Non-pigmented ciliary epithelial cell (primary cell): ENCODE measurements around the gene TNFAIP8.
"Not testable (repeated sequence)": the region's sequence is repeated elsewhere in the genome, so short reads cannot be mapped to it uniquely, and the experiment has no call there.

ENCODE experiments used
- DNase-seq: peaks from one replicate; pipeline ENCODE4 v3.0.0-alpha.2; 2010; ENCODE audit warnings: low read depth

TNFAIP8 gene

DNA sequence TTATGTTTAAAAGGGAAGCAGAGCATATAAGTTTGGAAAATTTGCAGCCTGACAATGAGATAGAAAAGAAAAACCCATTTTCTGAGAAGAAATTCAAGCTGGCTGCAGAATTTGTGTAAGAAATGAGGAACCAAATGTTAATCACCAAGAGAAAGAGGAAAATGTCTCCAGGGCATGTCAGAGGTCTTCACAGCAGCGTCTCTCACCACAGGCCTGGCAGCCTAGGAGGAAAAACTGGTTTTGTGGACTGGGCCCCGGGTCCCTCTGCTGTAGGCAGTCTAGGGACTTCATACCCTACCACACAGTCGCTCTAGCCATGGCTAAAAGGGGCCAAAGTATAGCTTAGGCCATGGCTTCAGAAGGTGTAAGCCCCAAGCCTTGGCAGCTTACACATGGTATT lies 64.3 kb downstream of the TNFAIP8 start:
- DNase-seq, result no peak

DNA sequence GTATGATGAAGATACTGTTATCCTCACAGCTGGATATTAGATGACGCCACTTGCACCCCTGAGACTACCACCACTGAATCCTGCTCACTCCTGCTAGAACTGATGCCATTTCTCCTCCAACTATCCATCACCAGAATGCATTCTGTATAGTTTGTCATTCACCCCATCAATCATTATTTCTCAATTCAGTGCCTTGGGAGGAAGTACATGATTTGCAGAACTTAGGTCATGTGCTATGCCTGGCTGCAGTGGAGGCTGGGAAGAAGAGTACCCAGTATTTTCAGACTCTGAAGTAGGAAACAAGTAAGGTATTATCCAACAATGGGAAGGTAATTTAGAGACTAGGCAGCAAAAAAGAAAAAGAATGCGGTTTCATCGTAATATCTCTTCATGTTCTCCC lies 70.2 kb downstream of the TNFAIP8 start:
- DNase-seq, result no peak

DNA sequence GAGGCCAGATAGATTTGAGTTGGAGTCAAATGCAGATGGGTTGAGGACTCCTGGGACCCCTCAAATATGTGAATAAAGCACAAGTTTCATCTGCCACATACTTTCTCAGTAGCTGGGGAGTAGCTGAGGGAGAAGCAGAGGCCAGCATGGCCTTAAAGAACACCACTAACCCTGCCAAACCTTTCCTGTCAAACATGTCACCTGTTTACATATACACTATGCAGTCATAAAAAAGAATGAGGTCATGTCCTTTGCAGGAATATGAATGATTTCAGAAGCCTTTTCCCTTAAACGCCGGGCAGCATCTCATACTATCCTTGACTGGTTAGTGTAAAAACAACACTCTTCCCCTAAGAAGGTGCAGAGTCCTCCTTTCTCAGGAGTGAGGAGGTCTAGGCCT lies 71.2 kb downstream of the TNFAIP8 start:
- no peak for DNase-seq

DNA sequence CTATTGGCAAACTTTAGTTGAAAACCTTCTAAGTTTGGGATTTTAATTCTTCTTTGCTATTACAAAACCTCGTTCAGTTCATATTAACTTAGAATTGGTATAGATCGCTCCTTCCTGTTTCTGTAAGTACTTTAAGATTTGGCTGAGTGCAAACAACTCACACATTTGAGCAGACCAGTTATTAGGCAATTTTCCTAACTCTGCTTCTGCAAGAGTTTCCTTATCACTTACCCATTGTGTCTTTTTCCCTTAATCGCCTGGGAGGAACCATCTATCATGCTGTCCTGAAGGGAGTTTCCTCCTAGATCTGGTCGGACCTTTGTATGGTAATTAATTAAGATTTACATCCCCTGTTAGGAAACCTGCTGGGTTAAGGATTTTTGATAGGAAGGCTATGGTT lies 71.8 kb downstream of the TNFAIP8 start:
- not testable (repeated sequence) for DNase-seq

DNA sequence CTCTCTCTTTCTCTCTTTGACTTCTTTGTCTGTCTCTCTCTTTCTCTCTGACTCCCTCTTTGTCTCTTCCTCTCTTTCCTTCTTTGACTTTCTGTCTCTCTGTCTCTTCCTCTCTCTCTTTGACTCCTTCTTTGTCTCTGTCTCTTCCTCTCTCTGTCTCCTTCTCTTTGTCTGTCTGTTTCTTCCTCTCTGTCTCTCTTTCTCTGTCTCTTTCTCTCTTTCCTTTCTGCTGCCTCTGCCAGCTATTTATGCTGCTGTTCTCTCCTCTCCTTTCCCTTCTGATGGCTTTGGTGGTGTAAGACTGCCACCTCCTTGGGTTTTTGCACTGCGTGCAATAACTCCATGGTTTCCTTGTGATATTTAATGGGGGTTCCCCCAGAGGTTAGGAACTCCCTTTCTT lies 72.3 kb downstream of the TNFAIP8 start:
- DNase-seq, result not testable (repeated sequence)

DNA sequence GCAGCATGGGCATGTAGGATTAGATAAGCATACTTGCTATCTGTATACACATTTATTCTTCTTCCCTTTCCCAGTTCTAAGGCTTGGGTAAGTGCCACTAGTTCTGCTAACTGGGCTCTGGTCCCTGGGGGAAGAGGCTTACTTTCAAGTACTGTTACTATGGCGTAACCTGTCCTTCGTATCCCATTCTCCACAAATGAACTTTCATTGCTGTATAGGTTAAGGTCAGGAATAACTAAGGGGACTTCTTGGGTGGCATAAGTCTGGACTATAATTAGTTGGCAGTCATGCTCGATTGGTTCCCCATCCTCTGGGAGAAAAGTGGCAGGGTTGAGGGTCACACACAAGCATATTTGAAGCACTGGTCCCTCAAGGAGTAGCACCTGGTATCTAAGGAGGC lies 72.8 kb downstream of the TNFAIP8 start:
- DNase-seq, result not testable (repeated sequence)

DNA sequence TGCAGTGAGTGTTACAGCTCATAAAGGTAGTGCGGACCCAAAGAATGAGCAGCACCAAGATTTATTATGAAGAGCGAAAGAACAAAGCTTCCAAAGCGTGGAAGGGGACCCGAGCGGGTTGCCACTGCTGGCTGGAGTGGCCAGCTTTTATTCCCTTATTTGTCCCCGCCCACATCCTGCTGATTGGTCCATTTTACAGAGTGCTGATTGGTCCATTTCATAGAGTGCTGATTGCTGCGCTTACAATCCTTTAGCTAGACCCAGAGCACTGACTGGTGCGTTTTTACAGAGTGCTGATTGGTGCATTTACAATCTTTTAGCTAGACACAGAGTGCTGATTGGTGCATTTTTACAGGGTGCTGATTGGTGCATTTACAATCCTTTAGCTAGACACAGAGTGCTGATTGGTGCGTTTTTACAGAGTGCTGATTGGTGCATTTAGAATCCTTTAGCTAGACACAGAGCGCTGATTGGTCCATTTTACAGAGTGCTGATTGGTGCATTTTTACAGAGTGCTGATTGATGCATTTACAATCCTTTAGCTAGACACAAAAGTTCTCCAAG lies 76.9 kb downstream of the TNFAIP8 start:
- not testable (repeated sequence) for DNase-seq

DNA sequence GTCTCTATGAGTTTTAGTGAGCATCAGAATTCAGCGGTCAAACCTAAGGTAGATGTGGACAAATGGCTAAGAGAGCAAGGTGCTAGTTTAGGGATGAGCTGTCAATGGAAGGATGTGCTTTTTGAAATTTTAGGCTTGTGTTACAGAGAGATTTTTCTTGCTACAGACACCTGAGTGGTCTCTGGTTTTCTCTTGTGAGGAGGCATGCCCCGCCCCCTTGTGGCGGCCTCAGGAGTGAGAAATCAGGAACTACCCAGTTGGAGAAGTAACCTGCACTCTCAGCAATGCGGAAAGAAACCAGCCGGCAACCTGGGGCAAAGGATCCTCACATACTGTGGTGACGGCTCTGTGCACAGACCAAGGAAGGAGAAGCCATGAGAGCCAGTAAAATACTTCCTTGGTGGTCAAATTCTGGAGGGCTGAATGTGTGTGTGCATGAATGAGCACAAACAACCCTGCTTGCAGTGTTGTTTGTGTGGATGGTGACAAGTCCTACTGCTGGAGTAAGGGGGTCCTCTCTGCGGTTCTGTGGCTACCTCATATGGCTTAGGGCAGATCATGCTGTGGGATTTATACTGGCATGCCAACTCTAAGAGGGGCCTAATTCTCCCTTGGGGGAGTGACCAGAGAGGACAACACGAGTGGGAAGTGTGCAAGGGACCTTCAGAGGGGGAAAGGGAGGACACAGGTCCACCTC lies 79.8 kb downstream of the TNFAIP8 start:
- DNase-seq, result no peak

DNA sequence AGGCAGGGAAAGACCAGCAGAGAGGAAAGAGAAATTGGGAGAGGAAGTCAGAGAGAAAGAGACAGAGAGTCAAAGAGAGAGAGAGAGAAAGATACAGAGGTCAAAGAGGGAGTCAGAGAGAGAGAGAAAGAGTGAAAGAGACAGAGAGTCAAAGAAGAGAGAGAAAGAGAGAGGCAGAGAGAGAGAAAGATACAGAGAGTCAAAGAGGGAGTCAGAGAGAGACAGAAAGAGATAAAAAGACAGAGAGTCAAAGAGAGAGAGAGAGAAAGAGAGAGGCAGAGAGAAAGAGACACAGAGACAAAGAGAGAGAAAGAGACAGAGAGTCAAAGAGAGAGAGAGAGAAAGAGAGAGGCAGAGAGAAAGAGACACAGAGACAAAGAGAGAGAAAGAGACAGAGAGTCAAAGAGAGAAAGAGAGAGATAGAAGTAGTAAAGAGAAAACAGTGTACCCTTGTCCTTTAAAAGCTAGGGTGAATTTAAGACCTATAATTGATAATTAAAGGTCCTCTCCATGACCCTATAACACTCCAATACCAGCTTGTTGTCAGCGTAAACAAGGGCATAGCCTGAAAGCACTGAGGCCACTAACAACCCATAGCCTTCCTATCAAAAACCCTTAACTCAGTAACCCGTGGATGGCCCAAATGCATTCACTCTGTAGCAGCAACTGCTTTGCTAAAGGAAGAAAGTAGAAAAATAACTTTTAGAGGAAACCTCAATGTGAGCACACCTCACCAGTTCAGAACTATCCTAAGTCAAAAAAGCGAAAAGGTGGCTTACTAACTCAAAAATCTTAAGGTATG lies 82.2 kb downstream of the TNFAIP8 start:
- DNase-seq, result not testable (repeated sequence)

DNA sequence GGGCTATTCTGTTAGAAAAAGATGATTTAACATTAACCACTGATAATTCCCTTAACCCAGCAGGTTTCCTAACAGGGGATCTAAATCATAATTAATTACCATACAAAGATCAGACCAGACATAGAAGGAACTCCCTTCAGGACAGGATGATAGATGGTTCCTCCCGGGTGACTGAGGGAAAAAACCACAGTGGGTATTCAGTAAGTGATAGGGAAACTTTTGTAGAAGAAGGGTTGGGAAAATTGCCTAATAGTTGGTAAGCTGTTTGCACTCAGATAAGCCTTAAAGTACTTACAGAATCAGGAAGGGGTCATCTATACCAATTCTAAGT lies 82.7 kb downstream of the TNFAIP8 start:
- not testable (repeated sequence) for DNase-seq

DNA sequence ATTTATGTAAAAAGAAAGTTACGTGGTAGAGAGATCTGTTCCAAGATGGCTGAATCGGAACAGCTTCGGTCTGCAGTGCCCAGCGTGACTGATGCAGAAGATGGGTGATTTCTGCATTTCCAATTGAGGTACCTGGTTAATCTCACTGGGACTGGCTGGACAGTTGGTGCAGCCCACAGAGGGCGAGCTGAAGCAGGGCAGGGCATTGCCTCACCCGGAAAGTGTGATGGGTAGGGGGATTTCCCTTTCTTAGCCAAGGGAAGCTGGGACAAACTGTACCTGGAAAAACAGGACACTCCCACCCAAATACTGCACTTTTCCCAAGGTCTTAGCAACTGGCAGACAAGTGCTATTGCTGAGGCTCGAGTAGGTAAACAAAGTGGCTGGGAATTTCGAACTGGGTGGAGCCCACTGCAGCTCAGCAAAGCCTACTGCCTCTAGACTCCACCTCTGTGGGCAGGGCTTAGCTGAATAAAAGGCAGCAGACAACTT lies 83.4 kb downstream of the TNFAIP8 start:
- no peak for DNase-seq

DNA sequence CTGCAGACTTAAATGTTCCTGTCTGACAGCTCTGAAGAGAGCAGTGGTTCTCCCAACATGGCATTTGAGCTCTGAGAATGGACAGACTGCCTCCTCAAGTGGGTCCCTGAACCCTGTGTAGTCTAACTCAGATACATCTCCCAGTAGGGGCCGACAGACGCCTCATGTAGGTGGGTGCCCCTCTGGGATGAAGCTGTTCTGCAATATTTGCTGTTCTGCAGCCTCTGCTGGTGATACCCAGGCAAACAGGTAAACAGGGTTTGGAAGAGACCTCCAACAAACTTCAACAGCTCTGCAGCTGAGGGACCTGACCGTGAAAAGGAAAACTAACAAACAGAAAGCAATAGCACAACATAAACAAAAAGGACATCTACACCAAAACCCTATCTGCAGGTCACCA lies 83.8 kb downstream of the TNFAIP8 start:
- DNase-seq, result not testable (repeated sequence)

DNA sequence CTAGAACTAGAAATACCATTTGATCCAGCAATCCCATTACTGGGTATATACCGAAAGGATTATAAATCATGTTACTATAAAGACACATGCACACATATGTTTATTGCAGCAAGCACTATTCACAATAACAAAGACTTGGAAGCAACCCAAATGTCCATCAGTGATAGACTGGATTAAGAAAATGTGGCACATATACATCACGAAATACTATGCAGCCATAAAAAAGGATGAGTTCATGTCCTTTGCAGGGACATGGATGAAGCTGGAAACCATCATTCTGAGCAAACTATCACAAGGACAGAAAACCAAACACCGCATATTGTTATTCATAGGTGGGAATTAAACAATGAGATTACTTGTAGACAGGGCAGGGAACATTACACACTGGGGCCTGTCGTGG lies 88.8 kb downstream of the TNFAIP8 start:
- DNase-seq, result not testable (repeated sequence)

DNA sequence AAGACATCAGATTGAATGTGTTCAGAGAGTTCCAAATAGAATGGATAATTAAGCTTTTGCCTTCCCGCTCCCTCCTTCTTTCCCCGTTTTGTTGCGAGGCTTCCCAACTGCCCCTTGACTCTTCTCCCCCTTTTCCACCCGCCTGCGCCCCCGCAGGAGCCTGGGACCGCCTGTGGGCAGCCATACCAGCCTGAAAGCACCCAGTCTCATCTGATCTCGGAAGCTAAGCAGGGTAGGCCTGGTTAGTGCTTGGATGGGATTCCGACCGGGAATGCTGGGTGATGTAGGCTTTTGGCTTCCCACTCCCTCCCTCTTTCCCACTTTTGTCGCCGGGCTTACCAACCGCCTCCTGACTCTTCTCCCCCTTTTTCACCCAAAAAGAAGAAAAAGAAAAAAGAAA lies 89.7 kb downstream of the TNFAIP8 start:
- no peak for DNase-seq
